ENCODE results near the gene SIRT7.

Gene SIRT7

GRCh38 chr17:81954131-81955057 lies 36.4 kb upstream of the SIRT7 start:
- no peak for DNase-seq (ENCODE audit: low spot score)

- peak; percentile 44 for DNase-seq (ENCODE audit: low spot score)
Measured at GRCh38 chr17:81953443-81953842, 35.5 kb upstream of the SIRT7 start.

- no peak for DNase-seq (ENCODE audit: low spot score)
Measured at GRCh38 chr17:81952792-81953228, 34.8 kb upstream of the SIRT7 start.

- DNase-seq (ENCODE audit: low spot score) = no peak
Measured at GRCh38 chr17:81951785-81952684, 34.1 kb upstream of the SIRT7 start.

GRCh38 chr17:81950501-81950900 lies 32.5 kb upstream of the SIRT7 start:
- no peak for DNase-seq (ENCODE audit: low spot score)

GRCh38 chr17:81948635-81949378 lies 30.8 kb upstream of the SIRT7 start:
- DNase-seq (ENCODE audit: low spot score) = no peak

GRCh38 chr17:81947189-81947588 lies 29.2 kb upstream of the SIRT7 start, which contains the start of gene MYADML2:
Gene MYADML2 (minus strand): TSS chr17:81947233. CDS start chr17:81941741, 5,492 bp downstream.
- no peak for DNase-seq (ENCODE audit: low spot score)

- no peak for DNase-seq (ENCODE audit: low spot score)
Measured at GRCh38 chr17:81944858-81945257, 26.9 kb upstream of the SIRT7 start.

- no peak for DNase-seq (ENCODE audit: low spot score)
Measured at GRCh38 chr17:81942167-81942553, 24.2 kb upstream of the SIRT7 start.

GRCh38 chr17:81941484-81942166 lies 23.6 kb upstream of the SIRT7 start:
- no peak for DNase-seq (ENCODE audit: low spot score)

- DNase-seq (ENCODE audit: low spot score) = no peak
Measured at GRCh38 chr17:81940538-81941483, 22.8 kb upstream of the SIRT7 start.

- no peak for DNase-seq (ENCODE audit: low spot score)
Measured at GRCh38 chr17:81939881-81940385, 22.0 kb upstream of the SIRT7 start.

GRCh38 chr17:81939218-81939617 lies 21.2 kb upstream of the SIRT7 start:
- DNase-seq (ENCODE audit: low spot score) = no peak

- DNase-seq (ENCODE audit: low spot score) = no peak
Measured at GRCh38 chr17:81935709-81936084, 17.7 kb upstream of the SIRT7 start.

- no peak for DNase-seq (ENCODE audit: low spot score)
Measured at GRCh38 chr17:81934850-81935708, 17.1 kb upstream of the SIRT7 start.

- DNase-seq (ENCODE audit: low spot score) = no peak
Measured at GRCh38 chr17:81934098-81934757, 16.3 kb upstream of the SIRT7 start.

- DNase-seq (ENCODE audit: low spot score) = no peak
Measured at GRCh38 chr17:81933178-81933699, 15.3 kb upstream of the SIRT7 start.

- peak; percentile 74 for DNase-seq (ENCODE audit: low spot score)
Measured at GRCh38 chr17:81932333-81932983, 14.5 kb upstream of the SIRT7 start.
